ENCODE results near the gene MTA3. TPM values are rescaled to one million over a fixed set of nuclear protein-coding genes. Genes with fewer than 3 reads are reported as not detected.

Gene MTA3
- total and polyA plus RNA-seq, 2 of the 8 experiments (the other 6 are each of a cell fraction or from before 2014, with no cell fraction given), result 125 to 184 TPM

- Histone ChIP-seq H3K4ac (replicated peaks; ENCODE audit: insufficient read length, low read depth, low read length) (no peak overlapping the region), H3K4me3 (ENCODE audit: extremely low read depth in 1 of 4, insufficient read depth in 2 of 4, low read depth in 3 of 4, low read length in 4 of 4) (no peak overlapping the region), H2BK12ac (ENCODE audit: low read depth, low read length) (no peak overlapping the region), H3K79me1 (ENCODE audit: low read depth, low read length) (peaks cover 4% of the 10 kb centered on the region; the same call in 1 of the 2 replicates), H3K14ac (ENCODE audit: insufficient read length) (no peak overlapping the region), H3K79me2 (ENCODE audit: control insufficient read depth in 1 of 2, insufficient read depth in 2 of 2, low read length in 2 of 2) (no peaks in the 10 kb centered on the region), H4K5ac (ENCODE audit: insufficient read length, low read depth, low read length) (no peak overlapping the region), H2BK20ac (ENCODE audit: low read length) (no peak overlapping the region), H3K23me2 (ENCODE audit: low read depth, low read length) (no peaks in the 10 kb centered on the region), H3K27me3 (replicated peaks in 1 of 4; ENCODE audit: control insufficient read depth in 3 of 4, extremely low read depth in 1 of 4, insufficient read depth in 3 of 4, low read length in 3 of 4) (no peaks in the 10 kb centered on the region), H4K91ac (replicated peaks; ENCODE audit: insufficient read length, low read length) (no peak overlapping the region), H4K20me1 (replicated peaks in 1 of 2; ENCODE audit: control insufficient read depth in 1 of 2, insufficient read depth in 2 of 2, low read length in 2 of 2) (no peaks in the 10 kb centered on the region), H3K36me3 (ENCODE audit: control insufficient read depth in 2 of 4, insufficient read depth in 4 of 4, low read length in 3 of 4) (peaks cover 0 to 9% (median 1%) of the 10 kb centered on the region in 4 experiments; a peak in 3 of 8 replicates), H2BK15ac (ENCODE audit: low read length) (no peak overlapping the region), H3K9me3 (ENCODE audit: insufficient read depth in 2 of 2, low read depth in 1 of 2, low read length in 1 of 2) (no peaks in the 10 kb centered on the region; a peak in 1 of 4 replicates), H2BK120ac (replicated peaks; ENCODE audit: low read depth, low read length) (no peak overlapping the region), H3K18ac (ENCODE audit: extremely low read depth, low read length) (no peak overlapping the region), H2BK5ac (ENCODE audit: low read depth, low read length) (no peak overlapping the region), H3K9ac (replicated peaks in 1 of 4; ENCODE audit: extremely low read depth in 1 of 4, low read depth in 3 of 4, low read length in 3 of 4) (no peak overlapping the region), H2AK5ac (ENCODE audit: low read depth, low read length) (no peak overlapping the region), H3K56ac (replicated peaks; ENCODE audit: insufficient read length, low read depth, low read length) (no peak overlapping the region), H3K27ac (ENCODE audit: low read depth, low read length) (no peak overlapping the region), H3K4me1 (replicated peaks in 1 of 4; ENCODE audit: control insufficient read depth in 3 of 4, insufficient read depth in 4 of 4, low read length in 3 of 4) (peaks cover 0 to 4% (median 2%) of the 10 kb centered on the region in 4 experiments; a peak in 1 of 7 replicates), H2AFZ (ENCODE audit: low read length) (no peak overlapping the region), H3K23ac (ENCODE audit: insufficient read length) (no peak overlapping the region), H4K8ac (ENCODE audit: extremely low read depth, insufficient read depth, low read length) (no peak overlapping the region), H3K4me2 (ENCODE audit: insufficient read depth in 1 of 2, low read depth in 2 of 2, low read length in 2 of 2) (no peak overlapping the region)
- ChIA-PET CTCF (ENCODE audit: partially characterized antibody) (interaction anchor here (0.6 kb wide), 1 partner anchor 1065 kb away, joined by 3 read pairs; no protein-coding TSS in a partner anchor), POLR2A (ENCODE audit: partially characterized antibody) (no interaction called here)
- WGBS, 2 experiments (ENCODE audit: extremely low coverage in 1 of 2, insufficient coverage in 1 of 2, insufficient read length in 1 of 2, insufficient replicate concordance in 2 of 2, low coverage in 1 of 2, low lambda C conversion rate in 2 of 2, missing lambda C conversion rate in 1 of 2), result 90% methylated on average over 1 of the region's 1 CpG; no CpG with 5 or more reads in 1 of the 2 experiments
- DNase-seq (ENCODE audit: low read depth in 1 of 2, low spot score in 2 of 2) (no peak), FAIRE-seq (no peak)
- TF ChIP-seq, protein P1, sequence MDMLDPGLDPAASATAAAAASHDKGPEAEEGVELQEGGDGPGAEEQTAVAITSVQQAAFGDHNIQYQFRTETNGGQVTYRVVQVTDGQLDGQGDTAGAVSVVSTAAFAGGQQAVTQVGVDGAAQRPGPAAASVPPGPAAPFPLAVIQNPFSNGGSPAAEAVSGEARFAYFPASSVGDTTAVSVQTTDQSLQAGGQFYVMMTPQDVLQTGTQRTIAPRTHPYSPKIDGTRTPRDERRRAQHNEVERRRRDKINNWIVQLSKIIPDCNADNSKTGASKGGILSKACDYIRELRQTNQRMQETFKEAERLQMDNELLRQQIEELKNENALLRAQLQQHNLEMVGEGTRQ (IDR thresholded peaks at IDR 0.05; ENCODE audit: low read length), result no peak
- TF ChIP-seq SIX5 (IDR thresholded peaks at IDR 0.05; ENCODE audit: low read depth, low read length) (no peak), EP300 (IDR thresholded peaks at IDR 0.05; ENCODE audit: borderline replicate concordance in 1 of 2, low read depth in 2 of 2, low read length in 2 of 2) (no peak), MAFK (IDR thresholded peaks at IDR 0.05; ENCODE audit: low read depth, low read length) (no peak), SIN3A (conservative IDR thresholded peaks at IDR 0.05 in 1 of 2, IDR thresholded peaks at IDR 0.05 in 1 of 2; ENCODE audit: low read depth in 1 of 2, low read length in 2 of 2) (no peak), TEAD4 (IDR thresholded peaks at IDR 0.05; ENCODE audit: low read depth, low read length) (no peak), RXRA (IDR thresholded peaks at IDR 0.05; ENCODE audit: insufficient read depth, low read depth, low read length) (no peak), CTBP2 (IDR thresholded peaks at IDR 0.05; ENCODE audit: borderline replicate concordance, insufficient read depth, insufficient read length, low read length) (no peak), YY1 (IDR thresholded peaks at IDR 0.05; ENCODE audit: low read depth, low read length) (no peak), PHF8 (conservative IDR thresholded peaks at IDR 0.05; ENCODE audit: low read depth, low read length) (no peak), SP2 (IDR thresholded peaks at IDR 0.05; ENCODE audit: low read length) (no peak)
These were observed 165.4 kb downstream of the MTA3 start for GRCh38 chr2:42733852-42734251.

Data from H1 (cell line).